H1 (cell line): ENCODE results near the gene GGCX. TPM values are rescaled to one million over a fixed set of nuclear protein-coding genes. Genes with fewer than 3 reads are reported as not detected.

Experiments used
- CTCF ChIA-PET: fragments of 300-600 bp; sonication (Branson Sonifier 250); formaldehyde crosslinking; loops from one replicate; lab custom pipeline; 2021; ENCODE audit not compliant: partially characterized antibody; lab: Charles Lee
- POLR2A ChIA-PET: fragments of 300-600 bp; sonication (Branson Sonifier 250); formaldehyde crosslinking; loops from one replicate; lab custom pipeline; 2021; ENCODE audit warnings: inconsistent platforms; ENCODE audit not compliant: partially characterized antibody; lab: Charles Lee
- DNase-seq, 2 experiments: peaks; one replicate each; pipeline versions ENCODE4 v3.0.0 to v3.0.0-alpha.2; 2010 to 2022; ENCODE audit warnings: low spot score in 2 of 2, low read depth in 1 of 2, mixed read lengths in 1 of 2
- FAIRE-seq: peaks from 2 replicates; lab custom pipeline; 2011; peaks lifted over from hg19 to GRCh38; lab: Jason Lieb, UNC
- H2AFZ ChIP-seq: 2 replicates; pipeline ENCODE4 v1.8.1; 2012; ENCODE audit warnings: low read length, inconsistent platforms
- H2AK5ac ChIP-seq: 2 replicates; pipeline ENCODE4 v1.6.1; 2013; ENCODE audit warnings: low read depth, low read length
- H2BK120ac ChIP-seq: replicated peaks from 2 replicates; pipeline ENCODE3; 2013; ENCODE audit warnings: low read depth, low read length, inconsistent platforms
- H2BK12ac ChIP-seq: 2 replicates; pipeline ENCODE4 v1.6.1; 2013; ENCODE audit warnings: low read depth, low read length
- H2BK15ac ChIP-seq: 2 replicates; pipeline ENCODE4 v1.6.1; 2013; ENCODE audit warnings: low read length
- H2BK20ac ChIP-seq: 2 replicates; pipeline ENCODE4 v1.6.1; 2013; ENCODE audit warnings: low read length
- H2BK5ac ChIP-seq: 2 replicates; pipeline ENCODE4 v1.6.1; 2013; ENCODE audit warnings: low read depth, low read length
- H3K14ac ChIP-seq: 2 replicates; pipeline ENCODE4 v1.6.1; 2013; ENCODE audit warnings: inconsistent platforms; ENCODE audit not compliant: insufficient read length
- H3K18ac ChIP-seq: 2 replicates; pipeline ENCODE4 v1.6.1; 2013; ENCODE audit warnings: low read length; ENCODE audit errors: extremely low read depth
- H3K23ac ChIP-seq: 2 replicates; pipeline ENCODE4 v1.6.1; 2013; ENCODE audit warnings: inconsistent platforms; ENCODE audit not compliant: insufficient read length
- H3K23me2 ChIP-seq: 2 replicates; pipeline ENCODE4 v1.6.1; 2013; ENCODE audit warnings: low read depth, low read length
- H3K27ac ChIP-seq: 2 replicates; pipeline ENCODE4 v1.6.1; 2011; ENCODE audit warnings: low read depth, low read length, inconsistent platforms
- H3K27me3 ChIP-seq, 4 experiments: replicated peaks in 1 of 4; 1 replicate in 1 of 4; 2 replicates in 3 of 4; pipeline versions ENCODE4 v1.6.1 to v1.8.1; 2011 to 2013; ENCODE audit warnings: low read length in 3 of 4, mild to moderate bottlenecking in 3 of 4, inconsistent platforms in 2 of 4, mixed read lengths in 2 of 4, moderate library complexity in 1 of 4; ENCODE audit not compliant: control insufficient read depth in 3 of 4, insufficient read depth in 3 of 4; ENCODE audit errors: extremely low read depth in 1 of 4
- H3K36me3 ChIP-seq, 4 experiments: 2 replicates each; pipeline versions ENCODE4 v1.6.1 to v1.8.1; 2011 to 2013; ENCODE audit warnings: mild to moderate bottlenecking in 4 of 4, low read length in 3 of 4, moderate library complexity in 2 of 4, control low read depth in 1 of 4, inconsistent platforms in 1 of 4; ENCODE audit not compliant: insufficient read depth in 4 of 4, control insufficient read depth in 2 of 4
- H3K4ac ChIP-seq: replicated peaks from 2 replicates; pipeline ENCODE3; 2013; ENCODE audit warnings: low read length, low read depth, mixed read lengths, inconsistent platforms; ENCODE audit not compliant: insufficient read length
- H3K4me1 ChIP-seq, 4 experiments: replicated peaks in 1 of 4; 1 replicate in 1 of 4; 2 replicates in 3 of 4; pipeline versions ENCODE4 v1.6.1 to v1.8.1; 2011 to 2013; ENCODE audit warnings: low read length in 3 of 4, inconsistent platforms in 2 of 4, mixed read lengths in 1 of 4; ENCODE audit not compliant: insufficient read depth in 4 of 4, control insufficient read depth in 3 of 4
- H3K4me2 ChIP-seq, 2 experiments: 2 replicates each; pipeline versions ENCODE4 v1.6.1 to v1.8.1; 2011 to 2013; ENCODE audit warnings: low read depth in 2 of 2, low read length in 2 of 2, control low read depth in 1 of 2, inconsistent platforms in 1 of 2, mild to moderate bottlenecking in 1 of 2; ENCODE audit not compliant: insufficient read depth in 1 of 2
- H3K4me3 ChIP-seq, 4 experiments: fragments of 200-600, 300-600 bp in 1 of 4; sonication (generic), shearing (Covaris generic), sonication (Bioruptor Twin) in 1 of 4; 2 replicates each; pipeline versions ENCODE4 v1.5.1 to v1.8.1; 2011 to 2016; ENCODE audit warnings: low read length in 4 of 4, low read depth in 3 of 4, control low read depth in 2 of 4, inconsistent platforms in 2 of 4, mild to moderate bottlenecking in 2 of 4, mixed read lengths in 1 of 4, moderate library complexity in 1 of 4; ENCODE audit not compliant: insufficient read depth in 2 of 4; ENCODE audit errors: extremely low read depth in 1 of 4
- H3K56ac ChIP-seq: replicated peaks from 2 replicates; pipeline ENCODE3; 2013; ENCODE audit warnings: low read depth, mild to moderate bottlenecking, mixed read lengths, low read length, inconsistent platforms; ENCODE audit not compliant: insufficient read length
- H3K79me1 ChIP-seq: 2 replicates; pipeline ENCODE4 v1.6.1; 2013; ENCODE audit warnings: low read depth, low read length, control low read depth
- H3K79me2 ChIP-seq, 2 experiments: 2 replicates each; pipeline versions ENCODE4 v1.6.1 to v1.8.1; 2012 to 2013; ENCODE audit warnings: low read length in 2 of 2, mild to moderate bottlenecking in 2 of 2, inconsistent platforms in 1 of 2; ENCODE audit not compliant: insufficient read depth in 2 of 2, control insufficient read depth in 1 of 2
- H3K9ac ChIP-seq, 4 experiments: replicated peaks in 1 of 4; 1 replicate in 1 of 4; 2 replicates in 3 of 4; pipeline versions ENCODE4 v1.6.1 to v1.8.1; 2011 to 2013; ENCODE audit warnings: low read depth in 3 of 4, low read length in 3 of 4, control low read depth in 2 of 4, mild to moderate bottlenecking in 2 of 4, moderate library complexity in 2 of 4, inconsistent platforms in 1 of 4; ENCODE audit errors: extremely low read depth in 1 of 4
- H3K9me3 ChIP-seq, 2 experiments: 2 replicates each; pipeline versions ENCODE4 v1.6.1 to v1.8.1; 2012 to 2013; ENCODE audit warnings: mild to moderate bottlenecking in 2 of 2, moderate library complexity in 2 of 2, control low read depth in 1 of 2, inconsistent platforms in 1 of 2, low read depth in 1 of 2, low read length in 1 of 2, mixed read lengths in 1 of 2; ENCODE audit not compliant: insufficient read depth in 2 of 2
- H4K20me1 ChIP-seq, 2 experiments: replicated peaks in 1 of 2; 2 replicates each; pipeline versions ENCODE3 to v1.8.1; 2011 to 2013; ENCODE audit warnings: inconsistent platforms in 2 of 2, low read length in 2 of 2, mild to moderate bottlenecking in 1 of 2; ENCODE audit not compliant: insufficient read depth in 2 of 2, control insufficient read depth in 1 of 2
- H4K5ac ChIP-seq: 2 replicates; pipeline ENCODE4 v1.6.1; 2013; ENCODE audit warnings: low read length, low read depth, mixed read lengths, inconsistent platforms; ENCODE audit not compliant: insufficient read length
- H4K8ac ChIP-seq: 2 replicates; pipeline ENCODE4 v1.8.0; 2013; ENCODE audit warnings: mild to moderate bottlenecking, moderate library complexity, low read length, inconsistent platforms; ENCODE audit not compliant: insufficient read depth; ENCODE audit errors: extremely low read depth
- H4K91ac ChIP-seq: replicated peaks from 2 replicates; pipeline ENCODE3; 2013; ENCODE audit warnings: low read length, mixed read lengths, inconsistent platforms; ENCODE audit not compliant: insufficient read length
- ASH2L ChIP-seq: fragments of 200-600, 300-600 bp; sonication (generic); IDR thresholded peaks from one replicate; pipeline ENCODE4 v1.7.1; 2017; ENCODE audit warnings: low read length
- BACH1 ChIP-seq: IDR thresholded peaks from 2 replicates; pipeline ENCODE4 v1.6.1; 2012; ENCODE audit warnings: low read length, improper control_type of control experiment
- CREB1 ChIP-seq: IDR thresholded peaks from 2 replicates; pipeline ENCODE4 v1.6.1; 2012; ENCODE audit warnings: inconsistent platforms
- E2F6 ChIP-seq: IDR thresholded peaks from 2 replicates; pipeline ENCODE4 v1.6.1; 2012; ENCODE audit warnings: inconsistent platforms
- EZH2 ChIP-seq: fragments of 200-600 bp; sonication (generic); IDR thresholded peaks from 2 replicates; pipeline ENCODE4 v1.7.1; 2012; ENCODE audit warnings: low read depth, mild to moderate bottlenecking, moderate library complexity, low read length, inconsistent platforms; ENCODE audit not compliant: severe bottlenecking
- PHF8 ChIP-seq: fragments of 200-600 bp; sonication (generic); conservative IDR thresholded peaks from 2 replicates; pipeline ENCODE4 v1.7.1; 2012; ENCODE audit warnings: low read depth, mild to moderate bottlenecking, inconsistent platforms, low read length, moderate library complexity
- POU5F1 ChIP-seq: IDR thresholded peaks from 2 replicates; pipeline ENCODE4 v1.6.1; 2011; ENCODE audit warnings: low read depth, mild to moderate bottlenecking, low read length, moderate library complexity
- RBBP5 ChIP-seq: IDR thresholded peaks from 2 replicates; pipeline ENCODE4 v1.7.1; 2012; ENCODE audit warnings: low read depth, mild to moderate bottlenecking, inconsistent platforms, low read length, moderate library complexity, borderline replicate concordance
- RXRA ChIP-seq: IDR thresholded peaks from 2 replicates; pipeline ENCODE4 v1.6.1; 2011; ENCODE audit warnings: low read depth, mild to moderate bottlenecking, low read length, moderate library complexity; ENCODE audit not compliant: insufficient read depth
- SIX5 ChIP-seq: IDR thresholded peaks from 2 replicates; pipeline ENCODE4 v1.6.1; 2011; ENCODE audit warnings: mild to moderate bottlenecking, low read depth, low read length
- SP2 ChIP-seq: IDR thresholded peaks from 2 replicates; pipeline ENCODE4 v1.6.1; 2012; ENCODE audit warnings: mild to moderate bottlenecking, low read length, inconsistent platforms
- TCF12 ChIP-seq: IDR thresholded peaks from 2 replicates; pipeline ENCODE4 v1.6.1; 2011; ENCODE audit warnings: low read depth, mild to moderate bottlenecking, low read length
- TEAD4 ChIP-seq: IDR thresholded peaks from 2 replicates; pipeline ENCODE4 v1.6.1; 2012; ENCODE audit warnings: low read depth, low read length, inconsistent platforms, mixed read lengths
- ZNF274 ChIP-seq: IDR thresholded peaks from 2 replicates; pipeline ENCODE4 v1.7.0; 2012; ENCODE audit warnings: low read length, borderline replicate concordance; ENCODE audit errors: extremely low read depth
- WGBS, 2 experiments: shearing (Covaris generic) in 1 of 2; methylation state at CpG; one replicate each; pipeline versions ENCODE4 v1.1.6 to v1.1.7; 2013 to 2015; ENCODE audit warnings: low lambda C conversion rate in 2 of 2, mixed read lengths in 2 of 2, inconsistent platforms in 1 of 2, low coverage in 1 of 2, missing lambda C conversion rate in 1 of 2; ENCODE audit not compliant: insufficient replicate concordance in 2 of 2, insufficient coverage in 1 of 2, insufficient read length in 1 of 2; ENCODE audit errors: extremely low coverage in 1 of 2, missing lambda C conversion rate in 1 of 2; 5-methylcytosine and 5-hydroxymethylcytosine counted together
- polyA plus RNA-seq, 7 experiments: library from polyadenylated mRNA; depleted of rRNA in 3 of 7; stranded (reverse) in 5 of 7; unstranded in 2 of 7; fragments of >200 nt in 5 of 7; fragments of 200-250 nt in 2 of 7; gene quantifications; 1 replicate in 5 of 7; 2 replicates in 1 of 7; 4 replicates in 1 of 7; pipeline versions ENCODE4 v1.2.1 to v1.2.3, GENCODE V29; 2011 to 2013; ENCODE audit warnings: missing spikeins in 2 of 7, mixed read lengths in 2 of 7
- total RNA-seq: library from RNA; stranded (reverse); fragmentation: NEBNext Ultra II Directional; extraction: Animal tissue kit (Norgen Biotek cat#: 25700); gene quantifications from 2 replicates; pipeline ENCODE4 v1.2.1, GENCODE V29; 2021

GGCX gene
- total and polyA plus RNA-seq, 2 of the 8 experiments (the other 6 are each of a cell fraction or from before 2014, with no cell fraction given): 29.4 to 33.8 TPM

DNA sequence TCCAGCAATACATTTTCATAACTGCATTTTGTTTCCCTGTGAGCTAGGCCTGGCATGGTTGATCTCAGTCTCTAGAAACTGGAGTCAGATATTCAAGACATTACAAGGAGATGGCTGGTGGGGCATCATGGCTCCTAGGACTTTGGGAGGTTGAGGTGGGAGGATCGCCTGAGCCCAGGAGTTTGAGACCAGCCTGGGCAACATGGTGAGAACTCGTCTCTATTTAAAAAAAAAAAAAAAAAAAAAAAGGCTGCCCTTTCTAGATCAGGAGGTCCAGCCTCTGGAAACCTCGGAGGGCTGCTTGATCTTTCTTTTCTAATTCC, 15.7 kb upstream of the GGCX start:
- H2BK15ac ChIP-seq: no peak overlapping the region
- H3K79me2 ChIP-seq: no peaks in the 10 kb centered on the region
- H4K8ac ChIP-seq: no peak overlapping the region
- peaks cover 0 to 9% (median under 1%) of the 10 kb centered on the region in 4 experiments; a peak in 1 of 7 replicates for H3K27me3 ChIP-seq
- H3K4me2 ChIP-seq: peak overlapping the region; percentile 78 to 79
- no peak overlapping the region for H2BK20ac ChIP-seq
- H3K27ac ChIP-seq: no peak overlapping the region
- H2BK12ac ChIP-seq: no peak overlapping the region
- no peak overlapping the region for H2BK120ac ChIP-seq
- POLR2A ChIA-PET: interaction anchor here (0.6 to 4.1 kb wide), 15 partner anchors 10 to 492 kb away, joined by 3 to 28 read pairs (median 6); partner anchors contain the start of genes C2orf68, ELMOD3, GGCX and MAT2A
- no peak overlapping the region for H3K14ac ChIP-seq
- no peak overlapping the region for H2BK5ac ChIP-seq
- H3K4ac ChIP-seq: no peak overlapping the region
- no peak overlapping the region for H4K91ac ChIP-seq
- H4K20me1 ChIP-seq: peaks cover 0 to 2% of the 10 kb centered on the region in 2 experiments
- H3K56ac ChIP-seq: no peak overlapping the region
- H3K9me3 ChIP-seq: no peaks in the 10 kb centered on the region
- no peak overlapping the region for H3K9ac ChIP-seq
- CTCF ChIA-PET: interaction anchor here (1.9 kb wide), 1 partner anchor 14 kb away, joined by 7 read pairs; no protein-coding TSS in a partner anchor
- no peak overlapping the region for H4K5ac ChIP-seq
- H3K4me1 ChIP-seq: peaks cover 2 to 14% (median 7%) of the 10 kb centered on the region in 4 experiments
- H3K18ac ChIP-seq: no peak overlapping the region
- H3K23ac ChIP-seq: no peak overlapping the region
- no peak overlapping the region for H2AK5ac ChIP-seq
- 75% methylated on average over 1 of the region's 3 CpGs; no CpG with 5 or more reads in 1 of the 2 experiments for WGBS, 2 experiments
- peak overlapping the region in 2 of 4 experiments; percentile 32 to 62; a peak in 2 of 8 replicates for H3K4me3 ChIP-seq
- H3K36me3 ChIP-seq: no peaks in the 10 kb centered on the region
- FAIRE-seq: no peak
- no peak for DNase-seq
- H2AFZ ChIP-seq: no peak overlapping the region
- peaks cover 2% of the 10 kb centered on the region; the same call in 1 of the 2 replicates for H3K23me2 ChIP-seq
- no peaks in the 10 kb centered on the region; the same call in 1 of the 2 replicates for H3K79me1 ChIP-seq
- no peak for TF ChIP-seq RBBP5
- TF ChIP-seq E2F6: no peak
- TF ChIP-seq SP2: no peak
- TF ChIP-seq POU5F1: no peak
- no peak for TF ChIP-seq PHF8
- TF ChIP-seq TEAD4: no peak
- TF ChIP-seq BACH1: no peak
- TF ChIP-seq SIX5: no peak
- no peak for TF ChIP-seq ASH2L
- TF ChIP-seq ZNF274: no peak
- no peak for TF ChIP-seq CREB1
- TF ChIP-seq RXRA: no peak
- TF ChIP-seq TCF12: no peak
- TF ChIP-seq EZH2: no peak
